Hepatocyte (in vitro differentiated cells): ENCODE results near the gene SLC12A1.

Source experiments
- EZH2 ChIP-seq: fragments of 200-600 bp; sonication (generic); IDR thresholded peaks from 2 replicates; pipeline ENCODE4 v1.6.1; 2016; ENCODE audit warnings: antibody characterized with exemption, mild to moderate bottlenecking, borderline replicate concordance
- TF ChIP-seq, protein P1 (sequence below): fragments of 200-600 bp; sonication (generic); IDR thresholded peaks from 2 replicates; pipeline ENCODE4 v1.5.1; 2016; ENCODE audit warnings: antibody characterized with exemption, mild to moderate bottlenecking; ENCODE audit not compliant: poor library complexity

DNA sequence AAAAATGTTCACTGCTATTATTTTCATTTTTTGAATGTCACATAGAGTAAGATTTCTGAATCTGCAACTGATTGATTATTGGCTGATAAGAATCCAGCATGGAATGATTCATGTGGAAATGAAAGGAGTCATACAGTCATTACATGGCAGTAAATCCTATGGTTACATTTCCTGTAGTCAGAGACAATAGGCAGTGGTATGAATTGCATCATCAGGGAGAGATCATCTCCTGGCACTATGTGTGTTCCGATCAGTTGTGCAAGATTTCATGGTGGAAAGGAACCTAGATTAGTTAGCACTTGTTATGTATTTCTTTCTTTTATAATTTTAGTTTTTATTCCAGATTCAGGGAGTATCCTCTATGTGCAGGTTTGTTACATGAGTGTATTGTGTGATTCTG, 38.8 kb downstream of the SLC12A1 start:
- TF ChIP-seq, protein P1, sequence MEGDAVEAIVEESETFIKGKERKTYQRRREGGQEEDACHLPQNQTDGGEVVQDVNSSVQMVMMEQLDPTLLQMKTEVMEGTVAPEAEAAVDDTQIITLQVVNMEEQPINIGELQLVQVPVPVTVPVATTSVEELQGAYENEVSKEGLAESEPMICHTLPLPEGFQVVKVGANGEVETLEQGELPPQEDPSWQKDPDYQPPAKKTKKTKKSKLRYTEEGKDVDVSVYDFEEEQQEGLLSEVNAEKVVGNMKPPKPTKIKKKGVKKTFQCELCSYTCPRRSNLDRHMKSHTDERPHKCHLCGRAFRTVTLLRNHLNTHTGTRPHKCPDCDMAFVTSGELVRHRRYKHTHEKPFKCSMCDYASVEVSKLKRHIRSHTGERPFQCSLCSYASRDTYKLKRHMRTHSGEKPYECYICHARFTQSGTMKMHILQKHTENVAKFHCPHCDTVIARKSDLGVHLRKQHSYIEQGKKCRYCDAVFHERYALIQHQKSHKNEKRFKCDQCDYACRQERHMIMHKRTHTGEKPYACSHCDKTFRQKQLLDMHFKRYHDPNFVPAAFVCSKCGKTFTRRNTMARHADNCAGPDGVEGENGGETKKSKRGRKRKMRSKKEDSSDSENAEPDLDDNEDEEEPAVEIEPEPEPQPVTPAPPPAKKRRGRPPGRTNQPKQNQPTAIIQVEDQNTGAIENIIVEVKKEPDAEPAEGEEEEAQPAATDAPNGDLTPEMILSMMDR = no peak
- no peak for TF ChIP-seq EZH2
